HepG2 (cell line): ENCODE results near the gene PIEZO1. TPM values are rescaled to one million over a fixed set of nuclear protein-coding genes. Genes with fewer than 3 reads are reported as not detected.

ENCODE experiments used
- ETV5 ChIP-seq: IDR thresholded peaks from 2 replicates; pipeline ENCODE4 v1.6.1; 2018; ENCODE audit warnings: missing biosample characterization, missing genetic modification reagents, inconsistent platforms, borderline replicate concordance
- HDAC2 ChIP-seq: sonication (generic); formaldehyde crosslinking; IDR thresholded peaks from 2 replicates; pipeline ENCODE4 v1.4.0; 2020; ENCODE audit warnings: missing genetic modification reagents
- HNRNPUL1 ChIP-seq: fragments of 200-400 bp; formaldehyde crosslinking; IDR thresholded peaks from 2 replicates; pipeline ENCODE4 v1.6.1; 2017; ENCODE audit warnings: low read depth, mild to moderate bottlenecking, low read length, moderate library complexity
- HOXA9 ChIP-seq: sonication (generic); formaldehyde crosslinking; IDR thresholded peaks from 2 replicates; pipeline ENCODE4 v1.8.1; 2022; ENCODE audit warnings: missing genetic modification reagents, mild to moderate bottlenecking, moderate library complexity, borderline replicate concordance
- KLF6 ChIP-seq: IDR thresholded peaks from 2 replicates; pipeline ENCODE4 v1.8.0; 2016; ENCODE audit warnings: missing biosample characterization, missing genetic modification reagents
- MLX ChIP-seq: IDR thresholded peaks from 2 replicates; pipeline ENCODE4 v1.6.1; 2016
- RXRA ChIP-seq: sonication (generic); formaldehyde crosslinking; IDR thresholded peaks from 2 replicates; pipeline ENCODE4 v1.5.1; 2020; ENCODE audit warnings: missing genetic modification reagents
- UBTF ChIP-seq: sonication (generic); formaldehyde crosslinking; IDR thresholded peaks from 2 replicates; pipeline ENCODE4 v1.4.0; 2020; ENCODE audit warnings: mild to moderate bottlenecking, missing genetic modification reagents
- ZBTB38 ChIP-seq: sonication (generic); formaldehyde crosslinking; IDR thresholded peaks from 2 replicates; pipeline ENCODE4 v1.5.1; 2020; ENCODE audit warnings: mild to moderate bottlenecking, missing genetic modification reagents
- ZNF224 ChIP-seq: sonication (generic); formaldehyde crosslinking; IDR thresholded peaks from 2 replicates; pipeline ENCODE4 v1.5.0; 2020; ENCODE audit warnings: mild to moderate bottlenecking, missing genetic modification reagents
- ZNF367 ChIP-seq: sonication (generic); formaldehyde crosslinking; IDR thresholded peaks from 2 replicates; pipeline ENCODE4 v1.4.0; 2020; ENCODE audit warnings: missing genetic modification reagents, borderline replicate concordance
- ZNF629 ChIP-seq: sonication (generic); formaldehyde crosslinking; conservative IDR thresholded peaks from 2 replicates; pipeline ENCODE4 v1.5.0; 2020; ENCODE audit warnings: missing genetic modification reagents
- ZNF703 ChIP-seq: sonication (generic); formaldehyde crosslinking; IDR thresholded peaks from 2 replicates; pipeline ENCODE4 v1.5.1; 2020; ENCODE audit warnings: missing genetic modification reagents, mild to moderate bottlenecking, moderate library complexity, borderline replicate concordance
- ZNF776 ChIP-seq: sonication (generic); formaldehyde crosslinking; IDR thresholded peaks from 2 replicates; pipeline ENCODE4 v1.4.0; 2020; ENCODE audit warnings: mild to moderate bottlenecking, missing genetic modification reagents
- polyA plus RNA-seq, 8 experiments: library from polyadenylated mRNA; depleted of rRNA in 3 of 8; stranded (reverse) in 7 of 8; unstranded in 1 of 8; fragments of >200 nt; fragmentation: Illumina TruSeq in 4 of 8; extraction: Trizol in 4 of 8; gene quantifications; 2 replicates each; pipeline versions ENCODE4 v1.2.1 to v1.2.3, GENCODE V29; 2011 to 2016; ENCODE audit warnings: low read depth in 4 of 8, missing spikeins in 1 of 8, mixed read lengths in 1 of 8; ENCODE audit not compliant: insufficient read depth in 1 of 8
- total RNA-seq, 5 experiments: library from RNA; depleted of rRNA; stranded (reverse); fragments of >200 nt; fragmentation: Illumina TruSeq; extraction: Trizol; gene quantifications; 2 replicates each; pipeline ENCODE4 v1.2.3, GENCODE V29; 2016; ENCODE audit warnings: low read depth in 1 of 5
- TF ChIP-seq, protein P1 (sequence below): sonication (generic); formaldehyde crosslinking; IDR thresholded peaks from 2 replicates; pipeline ENCODE4 v1.5.1; 2020; ENCODE audit warnings: missing genetic modification reagents, mild to moderate bottlenecking, borderline replicate concordance
- TF ChIP-seq, protein P2 (sequence below): fragments of 450-650 bp; IDR thresholded peaks from 2 replicates; pipeline ENCODE4 v1.6.1; 2017; ENCODE audit warnings: mild to moderate bottlenecking
- TF ChIP-seq, protein P3 (sequence below): sonication (generic); formaldehyde crosslinking; IDR thresholded peaks from 2 replicates; pipeline ENCODE4 v1.9.0; 2021; ENCODE audit warnings: missing genetic modification reagents, borderline replicate concordance

The PIEZO1 gene
- total and polyA plus RNA-seq, 2 of the 13 experiments (the other 11 are each of a cell fraction or from before 2014, with no cell fraction given) = 67.9 to 85.0 TPM

- TF ChIP-seq ZNF776 (CRISPR knock-in tag) (peak; percentile 23; the same call in 1 of the 2 replicates), MLX (CRISPR knock-in tag) (no peak), HNRNPUL1 (no peak), HDAC2 (0 out of 2 replicates have a peak, but pooled peaks have one; percentile 30), ZNF224 (no peak), ZNF703 (CRISPR knock-in tag) (no peak), HOXA9 (no peak), ETV5 (CRISPR knock-in tag) (peak; percentile 25; the same call in 1 of the 2 replicates), KLF6 (CRISPR knock-in tag) (no peak), ZNF367 (0 out of 2 replicates have a peak, but pooled peaks have one; percentile 23), ZNF629 (CRISPR knock-in tag) (no peak), RXRA (CRISPR knock-in tag) (peak; percentile 68; the same call in 1 of the 2 replicates), ZBTB38 (CRISPR knock-in tag) (peak; percentile 97), UBTF (peak; percentile 51; the same call in 1 of the 2 replicates)
- TF ChIP-seq, protein P1, sequence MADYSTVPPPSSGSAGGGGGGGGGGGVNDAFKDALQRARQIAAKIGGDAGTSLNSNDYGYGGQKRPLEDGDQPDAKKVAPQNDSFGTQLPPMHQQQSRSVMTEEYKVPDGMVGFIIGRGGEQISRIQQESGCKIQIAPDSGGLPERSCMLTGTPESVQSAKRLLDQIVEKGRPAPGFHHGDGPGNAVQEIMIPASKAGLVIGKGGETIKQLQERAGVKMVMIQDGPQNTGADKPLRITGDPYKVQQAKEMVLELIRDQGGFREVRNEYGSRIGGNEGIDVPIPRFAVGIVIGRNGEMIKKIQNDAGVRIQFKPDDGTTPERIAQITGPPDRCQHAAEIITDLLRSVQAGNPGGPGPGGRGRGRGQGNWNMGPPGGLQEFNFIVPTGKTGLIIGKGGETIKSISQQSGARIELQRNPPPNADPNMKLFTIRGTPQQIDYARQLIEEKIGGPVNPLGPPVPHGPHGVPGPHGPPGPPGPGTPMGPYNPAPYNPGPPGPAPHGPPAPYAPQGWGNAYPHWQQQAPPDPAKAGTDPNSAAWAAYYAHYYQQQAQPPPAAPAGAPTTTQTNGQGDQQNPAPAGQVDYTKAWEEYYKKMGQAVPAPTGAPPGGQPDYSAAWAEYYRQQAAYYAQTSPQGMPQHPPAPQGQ (CRISPR knock-in tag) = no peak
- TF ChIP-seq, protein P2, sequence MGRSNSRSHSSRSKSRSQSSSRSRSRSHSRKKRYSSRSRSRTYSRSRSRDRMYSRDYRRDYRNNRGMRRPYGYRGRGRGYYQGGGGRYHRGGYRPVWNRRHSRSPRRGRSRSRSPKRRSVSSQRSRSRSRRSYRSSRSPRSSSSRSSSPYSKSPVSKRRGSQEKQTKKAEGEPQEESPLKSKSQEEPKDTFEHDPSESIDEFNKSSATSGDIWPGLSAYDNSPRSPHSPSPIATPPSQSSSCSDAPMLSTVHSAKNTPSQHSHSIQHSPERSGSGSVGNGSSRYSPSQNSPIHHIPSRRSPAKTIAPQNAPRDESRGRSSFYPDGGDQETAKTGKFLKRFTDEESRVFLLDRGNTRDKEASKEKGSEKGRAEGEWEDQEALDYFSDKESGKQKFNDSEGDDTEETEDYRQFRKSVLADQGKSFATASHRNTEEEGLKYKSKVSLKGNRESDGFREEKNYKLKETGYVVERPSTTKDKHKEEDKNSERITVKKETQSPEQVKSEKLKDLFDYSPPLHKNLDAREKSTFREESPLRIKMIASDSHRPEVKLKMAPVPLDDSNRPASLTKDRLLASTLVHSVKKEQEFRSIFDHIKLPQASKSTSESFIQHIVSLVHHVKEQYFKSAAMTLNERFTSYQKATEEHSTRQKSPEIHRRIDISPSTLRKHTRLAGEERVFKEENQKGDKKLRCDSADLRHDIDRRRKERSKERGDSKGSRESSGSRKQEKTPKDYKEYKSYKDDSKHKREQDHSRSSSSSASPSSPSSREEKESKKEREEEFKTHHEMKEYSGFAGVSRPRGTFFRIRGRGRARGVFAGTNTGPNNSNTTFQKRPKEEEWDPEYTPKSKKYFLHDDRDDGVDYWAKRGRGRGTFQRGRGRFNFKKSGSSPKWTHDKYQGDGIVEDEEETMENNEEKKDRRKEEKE = no peak
- TF ChIP-seq, protein P3, sequence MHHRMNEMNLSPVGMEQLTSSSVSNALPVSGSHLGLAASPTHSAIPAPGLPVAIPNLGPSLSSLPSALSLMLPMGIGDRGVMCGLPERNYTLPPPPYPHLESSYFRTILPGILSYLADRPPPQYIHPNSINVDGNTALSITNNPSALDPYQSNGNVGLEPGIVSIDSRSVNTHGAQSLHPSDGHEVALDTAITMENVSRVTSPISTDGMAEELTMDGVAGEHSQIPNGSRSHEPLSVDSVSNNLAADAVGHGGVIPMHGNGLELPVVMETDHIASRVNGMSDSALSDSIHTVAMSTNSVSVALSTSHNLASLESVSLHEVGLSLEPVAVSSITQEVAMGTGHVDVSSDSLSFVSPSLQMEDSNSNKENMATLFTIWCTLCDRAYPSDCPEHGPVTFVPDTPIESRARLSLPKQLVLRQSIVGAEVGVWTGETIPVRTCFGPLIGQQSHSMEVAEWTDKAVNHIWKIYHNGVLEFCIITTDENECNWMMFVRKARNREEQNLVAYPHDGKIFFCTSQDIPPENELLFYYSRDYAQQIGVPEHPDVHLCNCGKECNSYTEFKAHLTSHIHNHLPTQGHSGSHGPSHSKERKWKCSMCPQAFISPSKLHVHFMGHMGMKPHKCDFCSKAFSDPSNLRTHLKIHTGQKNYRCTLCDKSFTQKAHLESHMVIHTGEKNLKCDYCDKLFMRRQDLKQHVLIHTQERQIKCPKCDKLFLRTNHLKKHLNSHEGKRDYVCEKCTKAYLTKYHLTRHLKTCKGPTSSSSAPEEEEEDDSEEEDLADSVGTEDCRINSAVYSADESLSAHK (CRISPR knock-in tag) = no peak
Measured at GRCh38 chr16:88737298-88738150, 47.5 kb downstream of the PIEZO1 start (continued).
